ENCODE results near the gene SMARCE1.

The SMARCE1 gene

DNA sequence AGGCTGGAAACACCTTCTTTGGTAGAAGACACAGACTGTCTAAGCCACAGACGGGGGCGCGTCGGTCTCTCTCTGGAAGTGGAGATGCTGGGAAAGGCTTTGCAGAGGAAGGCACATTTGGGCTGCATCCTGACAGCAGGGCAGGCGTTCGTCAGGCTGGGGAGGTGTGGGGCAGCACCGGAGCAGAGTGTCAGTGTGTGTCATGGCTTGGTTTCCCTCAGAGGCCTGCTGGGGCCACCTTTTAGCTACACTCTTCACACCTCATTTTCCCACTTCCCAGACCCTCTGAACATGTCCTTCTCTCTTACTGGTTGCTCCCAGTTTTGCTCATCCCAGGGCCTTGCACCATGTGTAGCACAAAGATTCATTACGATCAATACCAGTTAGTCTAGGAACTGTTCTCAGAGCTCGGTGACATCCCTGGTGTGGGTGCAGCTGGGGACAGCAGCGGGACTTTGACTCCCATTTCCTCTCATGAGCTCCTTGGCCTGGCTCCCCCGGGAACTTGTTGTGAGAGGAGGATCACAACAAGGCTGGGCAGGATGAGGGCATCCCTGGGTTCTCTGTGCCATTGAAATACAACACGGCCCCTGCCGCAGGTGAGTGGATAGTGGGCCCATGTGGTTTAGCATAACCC is 33.1 kb downstream of the SMARCE1 start:
- in situ Hi-C loops (cut with MboI; ENCODE audit: low pct_unique_long_range_greater_than_20kb, low sequenced_read_pairs), result no loop called here
- no peak for DNase-seq

GRCh38 chr17:40613467-40614154 is 34.0 kb downstream of the SMARCE1 start:
- no peak for DNase-seq
- in situ Hi-C loops (cut with MboI; ENCODE audit: low pct_unique_long_range_greater_than_20kb, low sequenced_read_pairs), result no loop called here

DNA sequence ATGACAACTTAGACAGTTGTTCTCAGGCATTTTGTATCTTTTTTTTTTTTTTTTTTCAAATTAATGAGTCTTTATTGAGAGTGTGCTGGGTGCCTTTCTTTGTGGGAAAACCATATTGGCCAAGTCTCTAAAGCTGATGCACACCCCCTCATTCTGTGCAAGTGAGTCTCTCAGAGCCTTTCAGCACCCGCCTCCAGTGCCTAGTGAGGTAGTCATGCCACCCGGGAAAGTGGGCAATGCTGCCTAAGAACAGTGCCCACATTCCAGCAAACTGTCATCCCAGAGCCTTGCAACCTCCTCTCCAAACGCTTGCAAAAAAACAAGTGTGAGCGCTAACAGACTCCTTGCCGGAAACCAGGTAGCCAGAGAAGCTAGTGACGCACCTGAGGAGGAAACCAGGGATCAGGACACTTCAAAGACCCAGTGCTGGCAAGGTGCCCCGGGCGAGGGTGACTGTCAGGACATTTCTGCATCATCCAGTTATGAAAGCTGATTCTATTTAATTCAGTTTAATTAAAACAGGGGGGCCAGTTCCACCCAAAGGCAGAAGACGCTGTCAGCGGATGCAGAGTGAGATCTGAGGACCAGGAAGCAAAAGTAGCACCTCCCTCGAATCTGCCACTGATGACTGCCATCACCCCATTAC is 34.9 kb downstream of the SMARCE1 start:
- in situ Hi-C loops (cut with MboI; ENCODE audit: low pct_unique_long_range_greater_than_20kb, low sequenced_read_pairs), result no loop called here
- no peak for DNase-seq

DNA sequence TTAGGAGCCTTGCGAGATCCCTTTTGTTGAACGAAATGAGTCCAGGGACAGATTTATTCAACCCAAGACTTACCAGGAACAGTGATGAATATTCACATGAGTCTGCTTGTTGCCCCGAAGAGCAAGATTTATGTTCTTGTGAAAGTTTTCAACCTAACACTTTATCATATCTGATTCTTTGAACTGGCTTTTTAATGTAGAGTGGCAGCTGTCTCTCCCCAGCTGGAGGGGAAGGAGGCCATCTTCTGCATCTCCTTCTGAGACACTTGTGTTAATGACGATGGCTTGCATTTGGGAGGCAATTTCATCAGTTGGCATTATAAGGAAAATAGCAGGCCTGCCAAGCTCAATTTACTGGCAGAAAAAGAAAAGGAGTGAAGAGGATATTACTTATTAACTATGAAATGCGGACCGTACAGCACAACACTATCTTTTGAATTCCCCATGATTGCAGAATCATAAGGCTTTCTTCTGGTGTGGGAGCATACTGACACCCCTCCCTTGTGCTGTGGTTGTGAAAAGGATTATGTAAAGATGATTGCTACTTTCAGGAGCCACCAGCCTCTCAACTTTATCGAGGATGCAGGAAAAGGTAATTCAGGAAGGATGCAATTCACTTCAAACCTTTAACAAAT is 35.7 kb downstream of the SMARCE1 start:
- DNase-seq, result no peak
- in situ Hi-C loops (cut with MboI; ENCODE audit: low pct_unique_long_range_greater_than_20kb, low sequenced_read_pairs), result no loop called here

- no peak for DNase-seq
- in situ Hi-C loops (cut with MboI; ENCODE audit: low pct_unique_long_range_greater_than_20kb, low sequenced_read_pairs), result no loop called here
Observed at GRCh38 chr17:40610359-40610758, 37.3 kb downstream of the SMARCE1 start.

DNA sequence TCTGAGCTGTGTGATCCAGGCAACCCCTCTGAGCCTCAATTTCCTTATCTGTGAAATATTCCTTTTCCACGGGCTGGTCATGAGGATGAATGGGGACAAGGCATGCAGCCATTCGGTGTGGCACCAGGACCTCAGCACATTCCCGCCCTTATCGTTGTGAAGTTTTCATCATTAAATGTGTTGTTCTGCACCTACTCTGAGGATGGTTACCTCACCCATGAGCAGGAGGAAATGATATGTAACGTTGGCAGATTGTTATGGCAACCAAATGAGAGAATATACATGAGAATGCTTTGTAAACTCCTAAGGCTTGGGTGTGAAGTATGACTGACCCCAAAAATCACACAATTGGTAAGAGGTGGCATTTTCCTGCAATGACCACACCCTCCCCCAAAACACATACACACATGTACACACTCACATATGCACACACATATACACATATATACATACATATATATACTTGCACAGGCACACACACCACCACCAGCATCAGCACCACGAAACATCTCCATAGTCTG is 39.5 kb downstream of the SMARCE1 start:
- in situ Hi-C loops (cut with MboI; ENCODE audit: low pct_unique_long_range_greater_than_20kb, low sequenced_read_pairs), result no loop called here
- DNase-seq, result no peak

GRCh38 chr17:40607641-40608040 is 40.0 kb downstream of the SMARCE1 start:
- DNase-seq, result no peak
- in situ Hi-C loops (cut with MboI; ENCODE audit: low pct_unique_long_range_greater_than_20kb, low sequenced_read_pairs), result no loop called here

- DNase-seq, result no peak
- in situ Hi-C loops (cut with MboI; ENCODE audit: low pct_unique_long_range_greater_than_20kb, low sequenced_read_pairs), result no loop called here
Observed at GRCh38 chr17:40606548-40607353, 40.9 kb downstream of the SMARCE1 start.

DNA sequence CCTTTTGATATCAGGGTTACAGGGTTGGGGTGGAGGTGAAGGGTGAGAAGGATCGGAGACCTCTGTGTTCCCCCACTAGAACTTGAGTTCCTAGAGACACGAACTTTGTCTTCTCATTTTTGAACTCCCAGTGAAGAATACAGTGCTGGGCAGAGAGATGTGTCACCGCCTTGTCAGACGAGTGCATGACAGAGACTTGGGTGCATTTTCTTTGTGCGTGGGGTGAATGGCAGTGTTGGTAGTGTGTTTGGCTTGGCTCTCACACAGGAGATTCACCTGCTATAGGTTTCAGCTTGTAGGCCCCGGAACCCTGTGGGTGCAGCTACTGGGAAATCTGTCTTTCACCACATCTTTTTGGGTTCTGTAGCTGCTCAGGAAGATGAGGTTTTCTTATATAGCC is 42.3 kb downstream of the SMARCE1 start:
- in situ Hi-C loops (cut with MboI; ENCODE audit: low pct_unique_long_range_greater_than_20kb, low sequenced_read_pairs), result no loop called here
- no peak for DNase-seq

- in situ Hi-C loops (cut with MboI; ENCODE audit: low pct_unique_long_range_greater_than_20kb, low sequenced_read_pairs), result no loop called here
- no peak for DNase-seq
Observed at GRCh38 chr17:40604327-40605080, 43.1 kb downstream of the SMARCE1 start.

- in situ Hi-C loops (cut with MboI; ENCODE audit: low pct_unique_long_range_greater_than_20kb, low sequenced_read_pairs), result no loop called here
- DNase-seq, result no peak
Observed at GRCh38 chr17:40602445-40603443, 44.9 kb downstream of the SMARCE1 start.

DNA sequence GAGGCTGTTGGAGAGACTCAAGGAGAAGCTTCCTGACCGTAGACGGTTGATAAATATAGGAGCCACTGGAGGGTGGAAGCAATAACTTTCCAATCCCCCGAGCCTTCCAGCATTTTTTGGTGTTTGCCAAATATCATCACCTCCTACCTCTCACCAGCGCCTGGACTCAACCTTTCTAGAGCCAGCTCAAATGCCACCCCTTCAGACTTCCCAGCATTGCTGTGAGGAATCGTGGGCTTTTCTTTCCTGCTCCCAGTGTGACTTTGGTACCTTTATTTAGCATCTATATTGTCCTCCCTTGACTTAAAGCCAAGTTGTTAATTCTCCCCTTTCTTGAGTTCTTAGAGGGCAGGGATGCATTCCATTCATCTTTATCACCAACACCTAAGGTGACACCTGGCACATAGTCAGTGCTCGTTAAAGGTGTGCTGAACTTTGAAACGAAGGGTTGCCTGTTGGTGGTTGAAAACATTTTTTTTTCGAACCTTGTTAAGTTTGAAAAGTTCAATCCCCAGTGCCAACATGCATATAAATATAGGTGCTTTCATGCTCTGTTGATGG is 47.1 kb downstream of the SMARCE1 start:
- in situ Hi-C loops (cut with MboI; ENCODE audit: low pct_unique_long_range_greater_than_20kb, low sequenced_read_pairs), result no loop called here
- DNase-seq, result no peak

GRCh38 chr17:40599468-40599763 is 48.2 kb downstream of the SMARCE1 start:
- in situ Hi-C loops (cut with MboI; ENCODE audit: low pct_unique_long_range_greater_than_20kb, low sequenced_read_pairs), result no loop called here
- no peak for DNase-seq

GRCh38 chr17:40598619-40599467 is 48.8 kb downstream of the SMARCE1 start:
- in situ Hi-C loops (cut with MboI; ENCODE audit: low pct_unique_long_range_greater_than_20kb, low sequenced_read_pairs), result no loop called here
- peak; percentile 15 for DNase-seq

- in situ Hi-C loops (cut with MboI; ENCODE audit: low pct_unique_long_range_greater_than_20kb, low sequenced_read_pairs), result no loop called here
- no peak for DNase-seq
Observed at GRCh38 chr17:40598301-40598618, 49.4 kb downstream of the SMARCE1 start.

DNA sequence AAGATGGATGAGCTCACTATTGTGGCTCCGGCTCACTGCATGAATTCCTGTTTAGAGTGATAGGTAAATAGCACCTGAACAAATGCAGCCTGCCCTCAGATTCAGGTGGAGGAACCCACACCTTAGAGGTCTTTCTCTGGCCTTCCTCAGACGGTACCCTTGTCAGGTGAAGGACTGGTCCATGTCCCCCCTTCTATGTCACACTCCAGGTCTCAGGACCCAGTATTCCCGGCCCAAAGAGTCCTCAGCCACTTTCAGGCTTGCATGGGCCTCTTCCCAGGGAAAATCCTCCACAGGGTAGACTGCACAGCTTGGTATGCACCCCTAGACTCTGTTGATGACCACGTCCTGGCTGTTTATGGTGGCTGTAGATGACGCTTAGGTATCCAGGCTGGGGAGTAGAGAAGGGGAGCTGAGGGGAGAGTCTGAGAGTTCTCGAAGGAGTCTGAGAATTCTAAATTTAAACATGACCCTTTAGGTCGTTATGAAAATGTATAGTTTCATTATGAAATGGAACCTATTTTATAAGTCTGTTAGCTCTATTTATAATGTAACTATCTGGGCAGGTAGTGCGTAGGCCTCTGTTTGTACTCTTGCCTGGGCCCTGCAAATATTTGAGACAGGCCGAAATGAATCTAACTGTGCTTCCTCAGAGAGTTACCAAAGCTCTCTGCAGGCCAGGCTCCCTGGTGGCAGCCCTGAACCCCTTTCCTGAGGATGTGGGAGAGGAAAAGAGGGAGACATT is 49.9 kb downstream of the SMARCE1 start:
- in situ Hi-C loops (cut with MboI; ENCODE audit: low pct_unique_long_range_greater_than_20kb, low sequenced_read_pairs), result no loop called here

More for the DNA sequence above, 49.9 kb downstream of the SMARCE1 start:
- DNase-seq, result no peak

Data from KBM-7 (cell line).